HG02678 (cell line): ENCODE data around the gene MEMO1.

Source experiments
- ATAC-seq: cut with Tn5 transposase; IDR thresholded peaks from one replicate; pipeline ENCODE4 v1.9.1; 2021; ENCODE audit warnings: mild to moderate bottlenecking, moderate library complexity; ENCODE audit not compliant: unreplicated experiment

Gene MEMO1

GRCh38 chr2:31835450-31835849 is 175.4 kb downstream of the MEMO1 start:
- ATAC-seq: no peak

GRCh38 chr2:31832363-31832762 is 178.4 kb downstream of the MEMO1 start:
- ATAC-seq: no peak

GRCh38 chr2:31831585-31831984 is 179.2 kb downstream of the MEMO1 start:
- ATAC-seq: no peak

GRCh38 chr2:31828891-31829290 is 181.9 kb downstream of the MEMO1 start:
- ATAC-seq: no peak

- no peak for ATAC-seq
Observed at GRCh38 chr2:31823558-31823957, 187.2 kb downstream of the MEMO1 start.

GRCh38 chr2:31822587-31822986 is 188.2 kb downstream of the MEMO1 start:
- ATAC-seq: no peak
